RWPE2 (cell line): ENCODE measurements around the gene GAGE12G.
"Not testable (repeated sequence)": the region's sequence is repeated elsewhere in the genome, so short reads cannot be mapped to it uniquely, and the experiment has no call there.

Source experiments
- ATAC-seq: fragments of 200-7000 bp; cut with Tn5 transposase; 3 replicates; pipeline ENCODE4 v1.9.1; 2021; ENCODE audit warnings: low read depth
- DNase-seq: peaks from one replicate; pipeline ENCODE4 v3.0.0-alpha.2; 2020; ENCODE audit warnings: low spot score
- H3K27ac ChIP-seq: fragments of 450-650 bp; 2 replicates; pipeline ENCODE4 v1.5.1; 2017; ENCODE audit warnings: mild to moderate bottlenecking; ENCODE audit not compliant: poor library complexity, severe bottlenecking
- H3K27me3 ChIP-seq: fragments of 250-450 bp; sonication (Bioruptor Pico); 2 replicates; pipeline ENCODE4 v1.5.1; 2021; ENCODE audit warnings: mild to moderate bottlenecking, moderate library complexity; ENCODE audit not compliant: insufficient read depth, poor library complexity, severe bottlenecking
- H3K36me3 ChIP-seq: fragments of 250-450 bp; sonication (Bioruptor Pico); 2 replicates; pipeline ENCODE4 v1.5.1; 2020; ENCODE audit warnings: low read depth, mild to moderate bottlenecking, moderate library complexity
- H3K4me1 ChIP-seq: fragments of 250-450 bp; sonication (Bioruptor Pico); 2 replicates; pipeline ENCODE4 v1.5.1; 2021; ENCODE audit warnings: mild to moderate bottlenecking, moderate library complexity; ENCODE audit not compliant: insufficient read depth, poor library complexity, severe bottlenecking
- H3K4me3 ChIP-seq: fragments of 250-450 bp; sonication (Bioruptor Pico); 2 replicates; pipeline ENCODE4 v1.5.1; 2021; ENCODE audit warnings: mild to moderate bottlenecking, moderate library complexity; ENCODE audit not compliant: severe bottlenecking
- H3K9me3 ChIP-seq: fragments of 250-450 bp; sonication (Bioruptor Pico); 2 replicates; pipeline ENCODE4 v1.5.1; 2021; ENCODE audit warnings: mild to moderate bottlenecking, moderate library complexity; ENCODE audit not compliant: severe bottlenecking

GAGE12G gene, protein sequence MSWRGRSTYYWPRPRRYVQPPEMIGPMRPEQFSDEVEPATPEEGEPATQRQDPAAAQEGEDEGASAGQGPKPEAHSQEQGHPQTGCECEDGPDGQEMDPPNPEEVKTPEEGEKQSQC

GRCh38 chrX:49570100-49570499, at the start of gene GAGE12G:
TSS of gene GAGE12G (plus strand) at chrX:49570400. CDS start at chrX:49571555, 1,155 bp downstream.
- H3K4me1 ChIP-seq, H3K4me3 ChIP-seq: not testable (repeated sequence)

DNA sequence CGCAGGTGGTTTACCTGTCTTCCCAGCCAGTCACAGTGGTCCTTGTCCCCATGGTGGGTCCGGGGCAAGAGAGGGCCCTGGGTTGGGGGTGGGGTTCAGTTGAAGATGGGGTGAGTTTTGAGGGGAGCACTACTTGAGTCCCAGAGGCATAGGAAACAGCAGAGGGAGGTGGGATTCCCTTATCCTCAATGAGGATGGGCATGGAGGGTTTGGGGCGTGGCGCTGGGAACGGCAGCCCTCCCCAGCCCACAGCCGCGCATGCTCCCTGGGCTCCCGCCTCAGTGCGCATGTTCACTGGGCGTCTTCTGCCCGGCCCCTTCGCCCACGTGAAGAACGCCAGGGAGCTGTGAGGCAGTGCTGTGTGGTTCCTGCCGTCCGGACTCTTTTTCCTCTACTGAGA, 38.3 kb upstream of the GAGE12G start, which contains the start of gene GAGE12C:
Gene GAGE12C (plus strand): TSS at position 301 of the 400 bp plus-strand sequence. CDS start 1,155 bp downstream, outside the sequence.
- not testable (repeated sequence) for ATAC-seq, H3K4me3 ChIP-seq, H3K9me3 ChIP-seq, H3K27me3 ChIP-seq, H3K36me3 ChIP-seq, H3K4me1 ChIP-seq, H3K27ac ChIP-seq, DNase-seq

More at GRCh38 chrX:49570100-49570499, at the start of gene GAGE12G:
- not testable (repeated sequence) for H3K36me3 ChIP-seq, H3K27ac ChIP-seq, DNase-seq, H3K9me3 ChIP-seq, ATAC-seq, H3K27me3 ChIP-seq

DNA sequence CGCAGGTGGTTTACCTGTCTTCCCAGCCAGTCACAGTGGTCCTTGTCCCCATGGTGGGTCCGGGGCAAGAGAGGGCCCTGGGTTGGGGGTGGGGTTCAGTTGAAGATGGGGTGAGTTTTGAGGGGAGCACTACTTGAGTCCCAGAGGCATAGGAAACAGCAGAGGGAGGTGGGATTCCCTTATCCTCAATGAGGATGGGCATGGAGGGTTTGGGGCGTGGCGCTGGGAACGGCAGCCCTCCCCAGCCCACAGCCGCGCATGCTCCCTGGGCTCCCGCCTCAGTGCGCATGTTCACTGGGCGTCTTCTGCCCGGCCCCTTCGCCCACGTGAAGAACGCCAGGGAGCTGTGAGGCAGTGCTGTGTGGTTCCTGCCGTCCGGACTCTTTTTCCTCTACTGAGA, 28.8 kb upstream of the GAGE12G start, which contains the start of gene GAGE12D:
Gene GAGE12D (plus strand): TSS at position 301 of the 400 bp plus-strand sequence. CDS start 1,155 bp downstream, outside the sequence.
- H3K36me3 ChIP-seq, ATAC-seq, H3K4me1 ChIP-seq, H3K4me3 ChIP-seq, DNase-seq, H3K27ac ChIP-seq, H3K9me3 ChIP-seq, H3K27me3 ChIP-seq: not testable (repeated sequence)

DNA sequence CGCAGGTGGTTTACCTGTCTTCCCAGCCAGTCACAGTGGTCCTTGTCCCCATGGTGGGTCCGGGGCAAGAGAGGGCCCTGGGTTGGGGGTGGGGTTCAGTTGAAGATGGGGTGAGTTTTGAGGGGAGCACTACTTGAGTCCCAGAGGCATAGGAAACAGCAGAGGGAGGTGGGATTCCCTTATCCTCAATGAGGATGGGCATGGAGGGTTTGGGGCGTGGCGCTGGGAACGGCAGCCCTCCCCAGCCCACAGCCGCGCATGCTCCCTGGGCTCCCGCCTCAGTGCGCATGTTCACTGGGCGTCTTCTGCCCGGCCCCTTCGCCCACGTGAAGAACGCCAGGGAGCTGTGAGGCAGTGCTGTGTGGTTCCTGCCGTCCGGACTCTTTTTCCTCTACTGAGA, 19.2 kb upstream of the GAGE12G start, which contains the start of gene GAGE12E:
Gene GAGE12E (plus strand): TSS at position 301 of the 400 bp plus-strand sequence. CDS start 1,155 bp downstream, outside the sequence.
- not testable (repeated sequence) for H3K4me1 ChIP-seq, DNase-seq, H3K36me3 ChIP-seq, H3K4me3 ChIP-seq, H3K27ac ChIP-seq, H3K9me3 ChIP-seq, H3K27me3 ChIP-seq, ATAC-seq

- H3K27me3 ChIP-seq, H3K4me3 ChIP-seq, H3K36me3 ChIP-seq, H3K4me1 ChIP-seq, DNase-seq, H3K27ac ChIP-seq, H3K9me3 ChIP-seq, ATAC-seq: not testable (repeated sequence)
Observed at GRCh38 chrX:49560542-49560941, 9.7 kb upstream of the GAGE12G start, which contains the start of gene GAGE12F. TSS of gene GAGE12F (plus strand) at chrX:49560842. CDS start at chrX:49561997, 1,155 bp downstream.

DNA sequence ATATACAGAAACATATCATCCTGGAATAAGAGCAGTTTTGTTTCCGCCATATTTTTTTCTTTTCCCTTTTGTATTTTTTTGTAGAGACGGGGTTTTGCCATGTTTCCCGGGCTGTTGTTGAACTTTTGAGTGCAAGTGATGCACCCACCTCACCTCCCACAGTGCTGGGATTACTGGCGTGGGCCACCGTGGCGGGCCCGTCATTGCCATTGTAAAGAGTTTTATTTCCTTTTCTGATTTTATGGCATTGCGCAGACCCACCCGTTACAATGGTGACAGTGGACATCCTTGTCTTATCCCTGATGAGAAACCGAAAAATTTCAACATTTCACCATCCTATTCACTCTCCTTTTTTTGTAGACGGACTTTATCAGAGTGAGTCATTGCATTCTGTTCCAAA, 1.5 kb upstream of the GAGE12G start:
- not testable (repeated sequence) for H3K27ac ChIP-seq, H3K4me1 ChIP-seq, H3K9me3 ChIP-seq, H3K4me3 ChIP-seq, H3K27me3 ChIP-seq, H3K36me3 ChIP-seq, ATAC-seq
- peak; percentile 20 for DNase-seq

- not testable (repeated sequence) for H3K9me3 ChIP-seq, ATAC-seq, H3K4me1 ChIP-seq, H3K36me3 ChIP-seq, H3K27me3 ChIP-seq, H3K4me3 ChIP-seq, H3K27ac ChIP-seq
- DNase-seq: peak; percentile 7
Observed at GRCh38 chrX:49569152-49569551, 1.0 kb upstream of the GAGE12G start.

DNA sequence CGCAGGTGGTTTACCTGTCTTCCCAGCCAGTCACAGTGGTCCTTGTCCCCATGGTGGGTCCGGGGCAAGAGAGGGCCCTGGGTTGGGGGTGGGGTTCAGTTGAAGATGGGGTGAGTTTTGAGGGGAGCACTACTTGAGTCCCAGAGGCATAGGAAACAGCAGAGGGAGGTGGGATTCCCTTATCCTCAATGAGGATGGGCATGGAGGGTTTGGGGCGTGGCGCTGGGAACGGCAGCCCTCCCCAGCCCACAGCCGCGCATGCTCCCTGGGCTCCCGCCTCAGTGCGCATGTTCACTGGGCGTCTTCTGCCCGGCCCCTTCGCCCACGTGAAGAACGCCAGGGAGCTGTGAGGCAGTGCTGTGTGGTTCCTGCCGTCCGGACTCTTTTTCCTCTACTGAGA, 9.4 kb downstream of the GAGE12G start, which contains the start of gene GAGE12H:
Gene GAGE12H (plus strand): TSS at position 301 of the 400 bp plus-strand sequence. CDS start 1,155 bp downstream, outside the sequence.
- H3K27me3 ChIP-seq, DNase-seq, ATAC-seq, H3K9me3 ChIP-seq, H3K27ac ChIP-seq, H3K4me1 ChIP-seq, H3K4me3 ChIP-seq, H3K36me3 ChIP-seq: not testable (repeated sequence)

GRCh38 chrX:49589196-49589595, 19.0 kb downstream of the GAGE12G start, which contains the start of gene GAGE2A:
TSS of gene GAGE2A (plus strand) at chrX:49589496. CDS start at chrX:49590651, 1,155 bp downstream.
- H3K4me1 ChIP-seq, H3K4me3 ChIP-seq, DNase-seq, H3K36me3 ChIP-seq, H3K27me3 ChIP-seq, H3K9me3 ChIP-seq, H3K27ac ChIP-seq, ATAC-seq: not testable (repeated sequence)

GRCh38 chrX:49589769-49590478, 19.7 kb downstream of the GAGE12G start:
- not testable (repeated sequence) for H3K4me1 ChIP-seq, ATAC-seq, H3K9me3 ChIP-seq, H3K36me3 ChIP-seq, H3K4me3 ChIP-seq, H3K27ac ChIP-seq, H3K27me3 ChIP-seq
- DNase-seq: peak; percentile 58

GRCh38 chrX:49590488-49590887, 20.3 kb downstream of the GAGE12G start:
- not testable (repeated sequence) for H3K4me3 ChIP-seq, ATAC-seq, H3K36me3 ChIP-seq, DNase-seq, H3K9me3 ChIP-seq, H3K27me3 ChIP-seq, H3K4me1 ChIP-seq, H3K27ac ChIP-seq
